ENCODE results near the gene KRT7.

DNA sequence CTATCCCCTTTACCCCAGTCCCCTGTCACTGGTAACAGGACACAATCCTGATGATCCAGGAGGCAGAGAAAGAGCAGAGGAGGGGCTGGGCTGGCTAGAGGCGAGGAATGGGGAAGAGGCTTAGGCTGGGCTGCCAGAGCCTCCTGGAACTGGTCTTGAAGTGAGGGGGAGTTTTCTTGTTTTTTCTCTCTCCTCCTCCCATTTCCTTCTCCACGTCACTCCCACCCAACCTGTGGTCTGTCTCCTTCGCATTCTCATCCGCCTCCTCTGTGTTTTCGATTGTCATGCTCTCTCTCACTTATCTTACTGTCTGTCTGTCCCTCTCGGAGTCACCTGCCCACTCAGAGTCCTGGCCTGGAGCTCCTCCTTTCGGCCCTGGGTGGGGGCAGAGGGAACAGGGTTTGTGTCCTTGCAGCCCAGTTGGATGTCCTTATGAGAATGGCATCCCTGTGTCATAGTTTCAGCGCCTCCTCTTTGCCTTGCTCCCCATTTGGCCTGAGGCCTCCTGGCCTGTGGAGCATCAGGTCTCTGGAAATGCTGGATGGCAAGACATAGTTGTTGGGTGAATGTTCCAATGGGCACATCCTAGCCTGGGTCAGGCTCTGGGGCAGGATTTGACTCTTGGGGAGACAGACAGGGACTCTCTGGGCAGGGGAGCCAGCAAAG, 37.8 kb upstream of the KRT7 start:
- TF ChIP-seq POLR2AphosphoS5 (IDR thresholded peaks at IDR 0.05; ENCODE audit: borderline replicate concordance, low read depth, low read length) (no peak), EZH2 (IDR thresholded peaks at IDR 0.05) (no peak), FOXP2 (optimal IDR thresholded peaks at IDR 0.05; ENCODE audit: control extremely low read depth, extremely low read length, insufficient read depth) (no peak)
